Gastroesophageal sphincter (tissue), 3 donors: Measurements from ENCODE around the gene MRPS21.

Experiments
- CTCF ChIP-seq, 4 experiments: fragments of 200-600 bp in 2 of 4; fragments of 450-650 bp in 2 of 4; sonication (generic) in 1 of 4; IDR thresholded peaks; one replicate each; pipeline ENCODE4 v1.5.1; 2017 to 2019; ENCODE audit warnings: antibody characterized with exemption in 4 of 4, mild to moderate bottlenecking in 2 of 4, moderate library complexity in 2 of 4
- POLR2A ChIP-seq, 2 donors: fragments of 450-650 bp; IDR thresholded peaks; one replicate each; pipeline ENCODE4 v1.6.1; 2017; ENCODE audit warnings: antibody characterized with exemption in 2 of 2, mild to moderate bottlenecking in 2 of 2, moderate library complexity in 1 of 2

GRCh38 chr1:150262388-150263320, 31.0 kb upstream of the MRPS21 start:
- no peak for TF ChIP-seq CTCF (IDR thresholded peaks at IDR 0.05)
- TF ChIP-seq POLR2A (IDR thresholded peaks at IDR 0.05) = no peak
